ENCODE results near the gene PRKCE.

DNA sequence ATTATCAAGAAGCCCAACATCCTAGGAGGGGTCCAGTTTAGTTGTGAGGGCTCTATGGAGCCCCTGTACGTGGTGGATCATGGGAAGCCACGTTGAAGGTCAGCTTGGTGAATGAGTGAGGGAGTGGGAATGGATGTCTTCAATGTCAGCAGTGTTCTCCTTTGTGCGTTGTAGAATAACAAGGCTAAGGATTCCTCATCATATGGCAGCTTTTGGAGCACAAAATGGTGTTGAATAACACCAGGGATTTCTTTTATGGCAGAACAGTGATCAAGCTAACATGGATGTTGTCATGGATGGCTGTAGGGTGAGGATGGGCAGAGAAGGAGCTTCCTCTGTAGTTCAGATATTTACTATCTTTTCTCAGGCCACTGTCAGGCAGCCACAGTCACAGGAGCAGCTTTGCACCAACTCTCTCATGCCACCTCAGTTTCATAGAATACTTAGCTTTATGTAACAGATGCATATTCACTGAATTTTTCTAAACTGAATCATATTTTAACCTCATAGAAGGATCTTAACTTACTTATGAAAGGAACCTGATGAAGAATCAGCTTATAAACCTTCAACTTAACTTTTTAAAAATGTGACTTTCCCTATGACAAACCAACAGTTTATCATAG is 361.3 kb downstream of the PRKCE start:
- TF ChIP-seq GATA2 (IDR thresholded peaks at IDR 0.05; ENCODE audit: low read depth, low read length) (no peak), GATA3 (IDR thresholded peaks at IDR 0.05; ENCODE audit: low read depth, low read length) (no peak)
